ENCODE measurements around the gene P2RY12. TPM values are rescaled to one million over a fixed set of nuclear protein-coding genes. Genes with fewer than 3 reads are reported as not detected.

P2RY12 gene
- total RNA-seq (2022; extraction: Qiagen RNA extraction): not detected in 5 replicates

DNA sequence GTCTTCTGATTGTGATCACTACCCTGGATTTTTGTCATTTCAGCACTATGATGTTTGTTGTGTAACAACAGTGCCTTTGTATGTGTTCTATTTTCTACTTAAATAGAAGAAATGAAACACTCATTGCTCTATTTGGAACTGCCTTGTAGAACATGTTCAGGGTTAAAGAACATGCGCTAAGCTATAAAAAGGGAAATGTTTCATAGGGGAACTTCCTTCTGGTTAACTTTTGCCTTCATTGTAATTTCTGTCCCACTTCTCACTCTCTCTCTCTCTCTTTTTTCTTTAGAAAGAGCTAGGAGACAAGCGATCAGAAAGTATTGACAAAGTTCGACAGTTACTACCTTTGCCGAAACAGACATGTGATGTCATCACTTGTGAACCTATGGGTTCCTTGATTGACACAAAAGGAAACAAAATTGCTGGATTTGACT lies at the start of gene P2RY12:
TSS of gene P2RY12 (minus strand) at position 13 of the 434 bp plus-strand sequence. CDS start 45,908 bp downstream, outside the sequence.

GRCh38 chr3:151329363-151329762 lies 55.2 kb downstream of the P2RY12 start, which contains the start of gene P2RY13:
Gene P2RY13 (minus strand): TSS chr3:151329549. CDS start chr3:151329528, 21 bp downstream.

DNA sequence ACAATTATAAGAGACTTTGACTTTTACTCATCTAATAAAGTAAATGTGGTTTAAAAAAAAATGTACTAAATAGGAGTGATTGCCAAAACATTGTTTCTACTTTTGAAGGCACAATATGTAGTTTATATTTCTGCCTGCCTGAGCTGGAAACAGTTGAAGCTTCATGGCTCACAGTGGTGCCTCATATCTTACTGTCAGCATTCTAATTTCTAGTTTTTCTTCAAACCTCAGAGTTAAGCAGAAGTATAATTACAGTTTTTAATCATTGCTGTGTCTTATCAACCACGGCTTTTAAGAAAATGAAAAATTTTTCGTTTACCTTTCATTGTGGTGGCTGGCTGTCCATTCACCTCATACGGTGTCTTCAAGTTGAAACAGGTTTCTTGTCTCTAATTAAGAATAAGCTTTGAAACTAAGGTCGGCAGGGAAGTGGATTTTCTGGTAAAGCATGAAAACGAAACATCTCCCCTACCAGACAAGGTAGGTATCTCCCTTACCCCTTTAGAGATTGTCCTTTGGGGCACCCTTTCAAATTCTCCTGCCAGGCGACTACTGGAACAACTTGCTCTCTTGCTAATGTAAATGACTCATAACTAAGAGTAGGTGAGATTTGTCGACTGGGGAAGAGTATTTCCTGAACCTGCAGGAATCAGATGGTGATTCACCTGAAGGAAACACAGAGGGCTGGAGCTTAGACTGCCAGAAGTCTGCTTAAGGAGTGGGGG lies 68.1 kb downstream of the P2RY12 start, which contains the start of gene GPR87:
TSS of gene GPR87 (minus strand) at position 554 of the 725 bp plus-strand sequence. CDS start 16,720 bp downstream, outside the sequence.

Other genes starting within 250 kb of the P2RY12 start
- not detected in 5 replicates for gene GPR171, start 181.5 kb downstream of the P2RY12 start, total RNA-seq (2022; extraction: Qiagen RNA extraction)
- gene P2RY14, start 106.2 kb downstream of the P2RY12 start, total RNA-seq (2022; extraction: Qiagen RNA extraction): not detected in 5 replicates
- gene GPR87, start 67.9 kb downstream of the P2RY12 start, total RNA-seq (2022; extraction: Qiagen RNA extraction): 1.4 to 1.8 TPM (median 1.7 TPM) in 5 replicates
- not detected in 5 replicates for gene P2RY13, start 55.2 kb downstream of the P2RY12 start, total RNA-seq (2022; extraction: Qiagen RNA extraction)
- 0.35 to 0.78 TPM (median 0.53 TPM) in 5 replicates for gene IGSF10, start 76.3 kb upstream of the P2RY12 start, total RNA-seq (2022; extraction: Qiagen RNA extraction)

All from A549 treated with CORT108297 at 1 μM for 4 hours (cell line).